ENCODE data around the gene PEBP1.

PEBP1 gene

DNA sequence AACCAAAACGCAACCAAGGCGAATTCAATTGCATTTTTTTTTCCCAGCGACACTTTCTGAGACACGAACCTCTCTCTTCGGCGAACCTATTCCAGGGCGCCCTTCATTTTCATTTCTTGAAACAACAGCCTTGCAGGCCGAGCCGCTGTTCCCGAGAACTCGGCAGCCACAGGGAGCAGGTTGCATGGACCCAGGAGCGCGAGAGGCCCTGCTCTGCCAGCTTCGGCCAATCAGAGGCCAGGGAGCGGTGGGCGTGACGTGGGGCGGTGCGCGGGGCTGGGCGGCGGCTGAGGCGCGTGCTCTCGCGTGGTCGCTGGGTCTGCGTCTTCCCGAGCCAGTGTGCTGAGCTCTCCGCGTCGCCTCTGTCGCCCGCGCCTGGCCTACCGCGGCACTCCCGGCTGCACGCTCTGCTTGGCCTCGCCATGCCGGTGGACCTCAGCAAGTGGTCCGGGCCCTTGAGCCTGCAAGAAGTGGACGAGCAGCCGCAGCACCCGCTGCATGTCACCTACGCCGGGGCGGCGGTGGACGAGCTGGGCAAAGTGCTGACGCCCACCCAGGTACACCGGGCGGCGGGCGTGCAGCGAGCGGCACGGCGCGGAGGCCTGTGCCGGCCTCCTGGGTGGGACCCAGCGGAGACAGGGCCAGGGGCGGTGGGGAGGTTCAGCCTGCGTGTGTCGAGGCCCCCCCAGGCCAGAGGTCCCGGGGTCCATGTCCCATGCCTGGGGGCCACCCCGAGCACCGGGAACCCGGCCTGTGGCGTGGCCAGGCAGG is at the start of gene PEBP1 (continued):
- peak; percentile 96 for TF ChIP-seq ZNF501 (tag by site-specific recombination; IDR thresholded peaks at IDR 0.05)

DNA sequence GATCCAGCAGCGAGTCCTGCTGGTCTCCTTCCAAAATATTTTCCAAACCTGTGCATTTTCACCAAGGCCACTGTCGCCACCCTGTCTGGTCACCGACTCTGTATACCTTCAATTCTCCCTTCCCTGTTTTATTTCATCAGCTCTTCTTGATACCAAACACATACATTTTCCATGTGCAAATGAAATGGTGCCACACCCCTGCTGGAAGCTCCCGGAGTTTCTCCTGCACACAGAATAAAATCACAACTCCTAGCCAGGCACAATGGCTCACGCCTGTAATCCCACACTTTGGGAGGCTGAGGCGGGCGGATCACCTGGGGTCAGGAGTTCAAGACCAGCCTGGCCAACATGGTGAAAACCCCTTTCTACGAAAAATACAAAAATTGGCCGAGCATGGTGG is 46.1 kb upstream of the PEBP1 start:
- H3K9me3 ChIP-seq (ENCODE audit: control insufficient read depth, insufficient read depth, low read depth, low read length): no peaks in the 10 kb centered on the region
- no peaks in the 10 kb centered on the region; a peak in 1 of 3 replicates for H3K36me3 ChIP-seq (ENCODE audit: control insufficient read depth in 2 of 2, insufficient read depth in 1 of 2, low read length in 2 of 2)
- H3K27ac ChIP-seq (ENCODE audit: extremely low read depth, low read depth, low read length): no peak overlapping the region
- TF ChIP-seq, protein P1, sequence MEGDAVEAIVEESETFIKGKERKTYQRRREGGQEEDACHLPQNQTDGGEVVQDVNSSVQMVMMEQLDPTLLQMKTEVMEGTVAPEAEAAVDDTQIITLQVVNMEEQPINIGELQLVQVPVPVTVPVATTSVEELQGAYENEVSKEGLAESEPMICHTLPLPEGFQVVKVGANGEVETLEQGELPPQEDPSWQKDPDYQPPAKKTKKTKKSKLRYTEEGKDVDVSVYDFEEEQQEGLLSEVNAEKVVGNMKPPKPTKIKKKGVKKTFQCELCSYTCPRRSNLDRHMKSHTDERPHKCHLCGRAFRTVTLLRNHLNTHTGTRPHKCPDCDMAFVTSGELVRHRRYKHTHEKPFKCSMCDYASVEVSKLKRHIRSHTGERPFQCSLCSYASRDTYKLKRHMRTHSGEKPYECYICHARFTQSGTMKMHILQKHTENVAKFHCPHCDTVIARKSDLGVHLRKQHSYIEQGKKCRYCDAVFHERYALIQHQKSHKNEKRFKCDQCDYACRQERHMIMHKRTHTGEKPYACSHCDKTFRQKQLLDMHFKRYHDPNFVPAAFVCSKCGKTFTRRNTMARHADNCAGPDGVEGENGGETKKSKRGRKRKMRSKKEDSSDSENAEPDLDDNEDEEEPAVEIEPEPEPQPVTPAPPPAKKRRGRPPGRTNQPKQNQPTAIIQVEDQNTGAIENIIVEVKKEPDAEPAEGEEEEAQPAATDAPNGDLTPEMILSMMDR (tag by site-specific recombination; IDR thresholded peaks at IDR 0.05): no peak
- TF ChIP-seq ZBTB8A (tag by site-specific recombination; IDR thresholded peaks at IDR 0.05) (no peak), KLF16 (tag by site-specific recombination; IDR thresholded peaks at IDR 0.05) (no peak), ZNF19 (tag by site-specific recombination; IDR thresholded peaks at IDR 0.05; ENCODE audit: low read depth) (no peak), ZNF169 (tag by site-specific recombination; IDR thresholded peaks at IDR 0.05) (no peak), ZNF624 (tag by site-specific recombination; IDR thresholded peaks at IDR 0.05) (no peak), OVOL3 (tag by site-specific recombination; IDR thresholded peaks at IDR 0.05) (no peak), ZNF114 (tag by site-specific recombination; IDR thresholded peaks at IDR 0.05) (no peak)
- TF ChIP-seq, protein P2, sequence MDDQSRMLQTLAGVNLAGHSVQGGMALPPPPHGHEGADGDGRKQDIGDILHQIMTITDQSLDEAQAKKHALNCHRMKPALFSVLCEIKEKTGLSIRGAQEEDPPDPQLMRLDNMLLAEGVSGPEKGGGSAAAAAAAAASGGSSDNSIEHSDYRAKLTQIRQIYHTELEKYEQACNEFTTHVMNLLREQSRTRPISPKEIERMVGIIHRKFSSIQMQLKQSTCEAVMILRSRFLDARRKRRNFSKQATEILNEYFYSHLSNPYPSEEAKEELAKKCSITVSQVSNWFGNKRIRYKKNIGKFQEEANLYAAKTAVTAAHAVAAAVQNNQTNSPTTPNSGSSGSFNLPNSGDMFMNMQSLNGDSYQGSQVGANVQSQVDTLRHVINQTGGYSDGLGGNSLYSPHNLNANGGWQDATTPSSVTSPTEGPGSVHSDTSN (CRISPR knock-in tag; IDR thresholded peaks at IDR 0.05): no peak
- TF ChIP-seq, protein P3, sequence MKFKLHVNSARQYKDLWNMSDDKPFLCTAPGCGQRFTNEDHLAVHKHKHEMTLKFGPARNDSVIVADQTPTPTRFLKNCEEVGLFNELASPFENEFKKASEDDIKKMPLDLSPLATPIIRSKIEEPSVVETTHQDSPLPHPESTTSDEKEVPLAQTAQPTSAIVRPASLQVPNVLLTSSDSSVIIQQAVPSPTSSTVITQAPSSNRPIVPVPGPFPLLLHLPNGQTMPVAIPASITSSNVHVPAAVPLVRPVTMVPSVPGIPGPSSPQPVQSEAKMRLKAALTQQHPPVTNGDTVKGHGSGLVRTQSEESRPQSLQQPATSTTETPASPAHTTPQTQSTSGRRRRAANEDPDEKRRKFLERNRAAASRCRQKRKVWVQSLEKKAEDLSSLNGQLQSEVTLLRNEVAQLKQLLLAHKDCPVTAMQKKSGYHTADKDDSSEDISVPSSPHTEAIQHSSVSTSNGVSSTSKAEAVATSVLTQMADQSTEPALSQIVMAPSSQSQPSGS (tag by site-specific recombination; IDR thresholded peaks at IDR 0.05; ENCODE audit: low read depth): no peak
- TF ChIP-seq, protein P4, sequence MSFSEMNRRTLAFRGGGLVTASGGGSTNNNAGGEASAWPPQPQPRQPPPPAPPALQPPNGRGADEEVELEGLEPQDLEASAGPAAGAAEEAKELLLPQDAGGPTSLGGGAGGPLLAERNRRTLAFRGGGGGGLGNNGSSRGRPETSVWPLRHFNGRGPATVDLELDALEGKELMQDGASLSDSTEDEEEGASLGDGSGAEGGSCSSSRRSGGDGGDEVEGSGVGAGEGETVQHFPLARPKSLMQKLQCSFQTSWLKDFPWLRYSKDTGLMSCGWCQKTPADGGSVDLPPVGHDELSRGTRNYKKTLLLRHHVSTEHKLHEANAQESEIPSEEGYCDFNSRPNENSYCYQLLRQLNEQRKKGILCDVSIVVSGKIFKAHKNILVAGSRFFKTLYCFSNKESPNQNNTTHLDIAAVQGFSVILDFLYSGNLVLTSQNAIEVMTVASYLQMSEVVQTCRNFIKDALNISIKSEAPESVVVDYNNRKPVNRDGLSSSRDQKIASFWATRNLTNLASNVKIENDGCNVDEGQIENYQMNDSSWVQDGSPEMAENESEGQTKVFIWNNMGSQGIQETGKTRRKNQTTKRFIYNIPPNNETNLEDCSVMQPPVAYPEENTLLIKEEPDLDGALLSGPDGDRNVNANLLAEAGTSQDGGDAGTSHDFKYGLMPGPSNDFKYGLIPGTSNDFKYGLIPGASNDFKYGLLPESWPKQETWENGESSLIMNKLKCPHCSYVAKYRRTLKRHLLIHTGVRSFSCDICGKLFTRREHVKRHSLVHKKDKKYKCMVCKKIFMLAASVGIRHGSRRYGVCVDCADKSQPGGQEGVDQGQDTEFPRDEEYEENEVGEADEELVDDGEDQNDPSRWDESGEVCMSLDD (tag by site-specific recombination; IDR thresholded peaks at IDR 0.05): no peak
- H3K4me3 ChIP-seq (ENCODE audit: low read depth, low read length): no peak overlapping the region
- ChIA-PET CTCF (no interaction called here), POLR2A (no interaction called here)
- no peaks in the 10 kb centered on the region for H3K4me1 ChIP-seq (ENCODE audit: control insufficient read depth, insufficient read depth, low read length)

DNA sequence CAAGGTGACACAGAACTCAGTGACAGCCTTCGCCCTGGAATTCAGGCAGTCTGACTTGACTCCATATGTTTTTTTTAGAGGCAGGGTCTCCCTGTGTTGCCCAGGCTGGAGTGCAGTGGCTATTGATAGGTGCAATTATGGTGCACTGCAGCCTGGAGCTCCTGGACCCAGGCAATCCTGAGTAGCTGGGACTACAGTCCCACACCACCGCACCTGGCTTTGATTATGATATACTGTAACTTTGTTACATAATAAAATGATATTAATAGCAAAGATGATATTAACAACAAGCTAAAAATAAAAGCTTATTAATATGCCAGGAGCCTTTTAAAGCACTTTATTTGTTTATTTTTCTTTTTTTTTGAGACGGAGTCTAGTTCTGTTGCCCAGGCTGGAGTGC is 41.9 kb upstream of the PEBP1 start:
- Histone ChIP-seq H3K4me3 (ENCODE audit: low read depth, low read length) (no peak overlapping the region), H3K9me3 (ENCODE audit: control insufficient read depth, insufficient read depth, low read depth, low read length) (no peaks in the 10 kb centered on the region), H3K36me3 (ENCODE audit: control insufficient read depth in 2 of 2, insufficient read depth in 1 of 2, low read length in 2 of 2) (no peaks in the 10 kb centered on the region; a peak in 1 of 3 replicates), H3K4me1 (ENCODE audit: control insufficient read depth, insufficient read depth, low read length) (no peaks in the 10 kb centered on the region; the same call in 1 of the 2 replicates), H3K27ac (ENCODE audit: extremely low read depth, low read depth, low read length) (no peak overlapping the region)
- ChIA-PET POLR2A (no interaction called here), CTCF (interaction anchor here (1.1 kb wide), 2 partner anchors 11 to 244 kb away, joined by 3 to 4 read pairs; no protein-coding TSS in a partner anchor)
- TF ChIP-seq REPIN1 (tag by site-specific recombination; IDR thresholded peaks at IDR 0.05; ENCODE audit: low read depth): no peak
- TF ChIP-seq, protein P1 (tag by site-specific recombination; IDR thresholded peaks at IDR 0.05): no peak
- no peak for TF ChIP-seq ZNF416 (tag by site-specific recombination; IDR thresholded peaks at IDR 0.05)
- TF ChIP-seq, protein P5, sequence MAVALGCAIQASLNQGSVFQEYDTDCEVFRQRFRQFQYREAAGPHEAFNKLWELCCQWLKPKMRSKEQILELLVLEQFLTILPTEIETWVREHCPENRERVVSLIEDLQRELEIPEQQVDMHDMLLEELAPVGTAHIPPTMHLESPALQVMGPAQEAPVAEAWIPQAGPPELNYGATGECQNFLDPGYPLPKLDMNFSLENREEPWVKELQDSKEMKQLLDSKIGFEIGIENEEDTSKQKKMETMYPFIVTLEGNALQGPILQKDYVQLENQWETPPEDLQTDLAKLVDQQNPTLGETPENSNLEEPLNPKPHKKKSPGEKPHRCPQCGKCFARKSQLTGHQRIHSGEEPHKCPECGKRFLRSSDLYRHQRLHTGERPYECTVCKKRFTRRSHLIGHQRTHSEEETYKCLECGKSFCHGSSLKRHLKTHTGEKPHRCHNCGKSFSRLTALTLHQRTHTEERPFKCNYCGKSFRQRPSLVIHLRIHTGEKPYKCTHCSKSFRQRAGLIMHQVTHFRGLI (tag by site-specific recombination; IDR thresholded peaks at IDR 0.05): no peak
- no peak for TF ChIP-seq ZNF155 (tag by site-specific recombination; IDR thresholded peaks at IDR 0.05)
- TF ChIP-seq ZNF302 (tag by site-specific recombination; IDR thresholded peaks at IDR 0.05; ENCODE audit: low read depth): no peak
- no peak for TF ChIP-seq ZNF530 (tag by site-specific recombination; IDR thresholded peaks at IDR 0.05; ENCODE audit: low read depth)
- no peak for TF ChIP-seq ZNF664 (tag by site-specific recombination; IDR thresholded peaks at IDR 0.05)
- no peak for TF ChIP-seq ZNF292 (tag by site-specific recombination; IDR thresholded peaks at IDR 0.05; ENCODE audit: borderline replicate concordance, low read depth)
